Erythroblast (primary cell): ENCODE data around the gene TLR4.

Experiments used
- GATA1 ChIP-seq: IDR thresholded peaks from 2 replicates; pipeline ENCODE4 v1.6.1; 2011; ENCODE audit warnings: low read depth, mild to moderate bottlenecking, control low read depth, low read length, moderate library complexity
- POLR2A ChIP-seq: IDR thresholded peaks from 2 replicates; pipeline ENCODE4 v1.6.1; 2011; ENCODE audit warnings: mild to moderate bottlenecking, low read length

- TF ChIP-seq POLR2A (no peak), GATA1 (no peak)
Observed at GRCh38 chr9:117737721-117738226, 33.6 kb downstream of the TLR4 start.
